ENCODE data around the gene MTUS2. TPM values are rescaled to one million over a fixed set of nuclear protein-coding genes. Genes with fewer than 3 reads are reported as not detected.

Gene MTUS2
- total and polyA plus RNA-seq, 2 of the 8 experiments (the other 6 are each of a cell fraction or from before 2014, with no cell fraction given): 0.18 to 0.80 TPM

- TF ChIP-seq HDAC2 (IDR thresholded peaks at IDR 0.05; ENCODE audit: borderline replicate concordance in 1 of 2, low read depth in 2 of 2, low read length in 2 of 2): no peak
- TF ChIP-seq RNF2 (IDR thresholded peaks at IDR 0.05; ENCODE audit: borderline replicate concordance, low read depth, low read length, missing control alignments, poor library complexity, severe bottlenecking): peak; percentile 39
- no peak for TF ChIP-seq ATF3 (IDR thresholded peaks at IDR 0.05; ENCODE audit: insufficient read depth, low read depth, low read length)
- TF ChIP-seq E2F6 (IDR thresholded peaks at IDR 0.05): peak; percentile 22; the same call in 1 of the 2 replicates
- no peak for TF ChIP-seq RFX5 (IDR thresholded peaks at IDR 0.05; ENCODE audit: borderline replicate concordance, low read depth, low read length)
- peak; percentile 72 for TF ChIP-seq ASH2L (IDR thresholded peaks at IDR 0.05; ENCODE audit: low read length)
- no peak for TF ChIP-seq JUND (IDR thresholded peaks at IDR 0.05; ENCODE audit: low read length)
- peak; percentile 90 for TF ChIP-seq EGR1 (IDR thresholded peaks at IDR 0.05; ENCODE audit: borderline replicate concordance, low read depth, low read length)
- no peak for TF ChIP-seq TAF7 (optimal IDR thresholded peaks at IDR 0.05; ENCODE audit: borderline replicate concordance, low read depth, low read length)
- TF ChIP-seq KDM1A (IDR thresholded peaks at IDR 0.05; ENCODE audit: borderline replicate concordance, low read length): no peak
- peak; percentile 42; the same call in 1 of the 2 replicates for TF ChIP-seq TBP (IDR thresholded peaks at IDR 0.05; ENCODE audit: low read depth, low read length)
- no peak for TF ChIP-seq SAP30 (IDR thresholded peaks at IDR 0.05; ENCODE audit: insufficient read depth, insufficient replicate concordance, low read length)
- TF ChIP-seq EP300 (IDR thresholded peaks at IDR 0.05; ENCODE audit: borderline replicate concordance in 1 of 2, low read depth in 2 of 2, low read length in 2 of 2): no peak
- no peak for TF ChIP-seq SRF (IDR thresholded peaks at IDR 0.05; ENCODE audit: low read depth, low read length)
- TF ChIP-seq KDM4A (IDR thresholded peaks at IDR 0.05; ENCODE audit: low read depth, low read length, severe bottlenecking): peak; percentile 94
- TF ChIP-seq SUZ12 (IDR thresholded peaks at IDR 0.05; ENCODE audit: low read length): peak; percentile 47; the same call in 1 of the 2 replicates
- peak; percentile 21 to 30; a peak in 2 of 4 replicates for TF ChIP-seq RAD21 (IDR thresholded peaks at IDR 0.05 in 1 of 2, conservative IDR thresholded peaks at IDR 0.05 in 1 of 2; ENCODE audit: low read depth in 2 of 2, low read length in 2 of 2)
- TF ChIP-seq POU5F1 (IDR thresholded peaks at IDR 0.05; ENCODE audit: low read depth, low read length): no peak
Measured at GRCh38 chr13:28820099-28821051, at the start of gene MTUS2 (continued).
